Activated CD8-positive, alpha-beta T cell treated with anti-CD3 and anti-CD28 coated beads for 36 hours (primary cell): ENCODE data around the gene ATP2B1. TPM values are rescaled to one million over a fixed set of nuclear protein-coding genes. Genes with fewer than 3 reads are reported as not detected.

Source experiments
- ATAC-seq: fragments of 200-7000 bp; cut with Tn5 transposase; one replicate; pipeline ENCODE4 v1.10.0; 2021; ENCODE audit warnings: mild to moderate bottlenecking, moderate library complexity
- CTCF ChIA-PET: fragments of 350-600 bp; sonication (Branson Sonifier 250); formaldehyde crosslinking; loops from one replicate; lab custom pipeline; 2021; ENCODE audit warnings: antibody characterized with exemption; lab: Charles Lee
- POLR2A ChIA-PET: fragments of 350-600 bp; sonication (Branson Sonifier 250); formaldehyde crosslinking; loops from one replicate; lab custom pipeline; 2021; ENCODE audit warnings: antibody characterized with exemption; lab: Charles Lee
- DNase-seq: peaks from one replicate; pipeline ENCODE4 v3.0.0-alpha.2; 2020
- H3K27ac Mint-ChIP-seq: one replicate; pipeline ENCODE4 v1.8.0; 2021; ENCODE audit warnings: mild to moderate bottlenecking, mixed read lengths
- H3K27me3 Mint-ChIP-seq: one replicate; pipeline ENCODE4 v1.8.0; 2021; ENCODE audit warnings: mixed read lengths
- H3K36me3 Mint-ChIP-seq: one replicate; pipeline ENCODE4 v1.8.0; 2021; ENCODE audit warnings: low read depth, mixed read lengths
- H3K4me1 Mint-ChIP-seq: one replicate; pipeline ENCODE4 v1.8.0; 2021; ENCODE audit warnings: low read depth, mixed read lengths
- H3K4me3 Mint-ChIP-seq: one replicate; pipeline ENCODE4 v1.8.0; 2021; ENCODE audit warnings: mild to moderate bottlenecking, moderate library complexity, mixed read lengths
- H3K9me3 Mint-ChIP-seq: one replicate; pipeline ENCODE4 v1.8.0; 2021; ENCODE audit warnings: mixed read lengths
- intact Hi-C: fragments of 100-400 bp; cut with micrococcal nuclease; formaldehyde crosslinking; loops from one replicate; pipeline ENCODE4 v1.10.0; 2022
- total RNA-seq, 2 experiments: library from RNA; stranded (reverse); gene quantifications; one replicate each; pipeline ENCODE4 v1.2.3, GENCODE V29; 2021
- TF ChIP-seq, protein P1 (sequence below): fragments of 200-600 bp; IDR thresholded peaks from one replicate; pipeline ENCODE4 v1.8.0; 2022; ENCODE audit warnings: antibody characterized with exemption, mild to moderate bottlenecking

The ATP2B1 gene
- total RNA-seq, 2 experiments from 2014 or later: 20.8 to 26.2 TPM

DNA sequence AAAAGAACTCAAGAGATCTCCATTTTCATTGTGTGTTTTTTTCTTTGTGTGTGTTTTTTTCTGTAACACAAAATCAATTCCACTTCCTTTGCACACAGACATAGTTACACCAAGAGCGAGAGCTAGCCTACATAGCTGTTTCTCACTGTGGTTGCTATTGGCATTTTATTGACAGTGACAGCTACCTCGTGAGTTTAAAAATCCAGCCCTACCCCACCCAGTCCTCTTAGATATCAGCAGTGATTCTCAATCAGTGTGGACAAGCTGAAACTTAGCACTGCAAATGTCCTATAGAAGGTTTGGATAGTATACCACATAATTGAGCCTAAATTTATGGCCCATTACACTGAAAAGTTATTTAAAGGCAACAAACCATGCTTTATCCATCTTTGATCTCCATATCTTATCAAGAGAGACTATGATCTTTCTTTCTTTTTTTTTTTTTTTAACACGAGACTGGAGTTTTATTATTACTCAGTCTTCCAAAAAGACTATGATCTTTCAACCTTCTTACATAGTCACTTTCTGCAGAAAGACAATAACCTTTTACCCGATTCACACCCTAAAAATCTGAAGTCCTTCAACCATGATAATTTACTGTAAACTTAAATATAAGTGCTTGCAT is 46.8 kb downstream of the ATP2B1 start:
- H3K9me3 Mint-ChIP-seq: no peaks in the 10 kb centered on the region
- POLR2A ChIA-PET: interaction anchor here (0.7 to 2.5 kb wide), 2 partner anchors 44 to 47 kb away, joined by 3 to 13 read pairs; partner anchors contain the start of gene ATP2B1
- H3K4me3 Mint-ChIP-seq: no peak overlapping the region
- H3K36me3 Mint-ChIP-seq: peaks cover 3% of the 10 kb centered on the region
- H3K27ac Mint-ChIP-seq: peak overlapping the region; percentile 10
- H3K27me3 Mint-ChIP-seq: no peaks in the 10 kb centered on the region
- TF ChIP-seq, protein P1, sequence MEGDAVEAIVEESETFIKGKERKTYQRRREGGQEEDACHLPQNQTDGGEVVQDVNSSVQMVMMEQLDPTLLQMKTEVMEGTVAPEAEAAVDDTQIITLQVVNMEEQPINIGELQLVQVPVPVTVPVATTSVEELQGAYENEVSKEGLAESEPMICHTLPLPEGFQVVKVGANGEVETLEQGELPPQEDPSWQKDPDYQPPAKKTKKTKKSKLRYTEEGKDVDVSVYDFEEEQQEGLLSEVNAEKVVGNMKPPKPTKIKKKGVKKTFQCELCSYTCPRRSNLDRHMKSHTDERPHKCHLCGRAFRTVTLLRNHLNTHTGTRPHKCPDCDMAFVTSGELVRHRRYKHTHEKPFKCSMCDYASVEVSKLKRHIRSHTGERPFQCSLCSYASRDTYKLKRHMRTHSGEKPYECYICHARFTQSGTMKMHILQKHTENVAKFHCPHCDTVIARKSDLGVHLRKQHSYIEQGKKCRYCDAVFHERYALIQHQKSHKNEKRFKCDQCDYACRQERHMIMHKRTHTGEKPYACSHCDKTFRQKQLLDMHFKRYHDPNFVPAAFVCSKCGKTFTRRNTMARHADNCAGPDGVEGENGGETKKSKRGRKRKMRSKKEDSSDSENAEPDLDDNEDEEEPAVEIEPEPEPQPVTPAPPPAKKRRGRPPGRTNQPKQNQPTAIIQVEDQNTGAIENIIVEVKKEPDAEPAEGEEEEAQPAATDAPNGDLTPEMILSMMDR: no peak
- CTCF ChIA-PET: interaction anchor here (0.7 to 1.0 kb wide), 2 partner anchors 115 to 118 kb away, joined by 3 read pairs; no protein-coding TSS in a partner anchor
- DNase-seq: no peak
- intact Hi-C loops: loop anchor here (5.0 kb wide), 1 partner anchor 45 kb away; the partner anchor contains the start of gene ATP2B1
- H3K4me1 Mint-ChIP-seq: peaks cover 67% of the 10 kb centered on the region
- ATAC-seq: peak; percentile 34

GRCh38 chr12:89657739-89658138 is 50.9 kb downstream of the ATP2B1 start:
- CTCF ChIA-PET: no interaction called here

DNA sequence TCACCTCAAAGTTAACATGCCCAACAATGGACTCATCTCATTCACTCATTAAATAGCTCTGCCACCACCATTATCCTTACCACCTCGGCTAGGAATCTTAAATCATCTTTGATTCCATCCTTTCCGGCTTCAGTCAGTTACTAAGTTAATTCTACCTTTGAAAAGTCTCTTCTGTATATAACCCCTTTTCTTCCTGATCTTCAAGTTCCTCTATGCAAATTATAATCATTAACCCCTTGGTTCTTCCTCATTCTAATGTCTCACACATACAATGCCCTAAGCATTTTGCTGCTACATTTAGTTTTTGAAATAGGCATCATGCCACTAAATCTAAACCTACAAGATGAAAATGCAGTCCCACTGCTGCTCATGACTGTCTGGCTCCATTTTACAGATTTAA is 51.6 kb downstream of the ATP2B1 start:
- TF ChIP-seq, protein P1: no peak
- ChIA-PET POLR2A (no interaction called here), CTCF (no interaction called here)
- H3K36me3 Mint-ChIP-seq: peaks cover 22% of the 10 kb centered on the region
- H3K27me3 Mint-ChIP-seq: no peaks in the 10 kb centered on the region
- DNase-seq (no peak), ATAC-seq (no peak)
- peaks cover 43% of the 10 kb centered on the region for H3K4me1 Mint-ChIP-seq
- intact Hi-C loops: no loop called here
- H3K4me3 Mint-ChIP-seq: no peak overlapping the region
- no peak overlapping the region for H3K27ac Mint-ChIP-seq
- no peaks in the 10 kb centered on the region for H3K9me3 Mint-ChIP-seq

More at GRCh38 chr12:89657739-89658138, 50.9 kb downstream of the ATP2B1 start:
- DNase-seq: no peak
- no peak overlapping the region for H3K4me3 Mint-ChIP-seq
- H3K27ac Mint-ChIP-seq: no peak overlapping the region
- no peaks in the 10 kb centered on the region for H3K27me3 Mint-ChIP-seq
- peaks cover 49% of the 10 kb centered on the region for H3K4me1 Mint-ChIP-seq
- POLR2A ChIA-PET: no interaction called here
- ATAC-seq: no peak
- intact Hi-C loops: no loop called here
- TF ChIP-seq, protein P1: no peak
- peaks cover 17% of the 10 kb centered on the region for H3K36me3 Mint-ChIP-seq
- H3K9me3 Mint-ChIP-seq: no peaks in the 10 kb centered on the region

DNA sequence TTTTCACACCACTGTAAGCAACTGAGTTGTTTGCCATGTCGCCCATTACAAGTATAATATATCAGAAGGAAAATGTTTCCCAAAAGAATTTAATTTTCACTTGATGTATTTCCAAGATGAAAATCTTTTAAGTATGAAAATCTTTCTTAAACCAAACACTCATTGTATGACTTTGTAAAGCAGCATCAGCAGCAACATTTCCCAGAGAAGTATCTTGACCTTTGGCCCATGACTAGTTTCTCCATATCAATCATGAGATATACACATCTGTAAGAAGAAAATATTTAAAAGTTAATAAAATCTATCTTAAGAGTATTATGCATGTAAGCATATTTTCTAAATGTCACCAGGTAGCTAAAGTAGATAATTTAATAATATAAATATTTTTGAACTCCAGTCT is 52.8 kb downstream of the ATP2B1 start:
- no peak overlapping the region for H3K4me3 Mint-ChIP-seq
- H3K27ac Mint-ChIP-seq: no peak overlapping the region
- intact Hi-C loops: no loop called here
- DNase-seq (no peak), ATAC-seq (no peak)
- CTCF ChIA-PET: interaction anchor here (1.0 kb wide), 1 partner anchor 112 kb away, joined by 3 read pairs; no protein-coding TSS in a partner anchor
- no peaks in the 10 kb centered on the region for H3K9me3 Mint-ChIP-seq
- H3K27me3 Mint-ChIP-seq: no peaks in the 10 kb centered on the region
- TF ChIP-seq, protein P1: no peak
- H3K4me1 Mint-ChIP-seq: peaks cover 41% of the 10 kb centered on the region
- POLR2A ChIA-PET: interaction anchor here (1.5 kb wide), 1 partner anchor 54 kb away, joined by 4 read pairs; no protein-coding TSS in a partner anchor
- H3K36me3 Mint-ChIP-seq: peaks cover 31% of the 10 kb centered on the region

DNA sequence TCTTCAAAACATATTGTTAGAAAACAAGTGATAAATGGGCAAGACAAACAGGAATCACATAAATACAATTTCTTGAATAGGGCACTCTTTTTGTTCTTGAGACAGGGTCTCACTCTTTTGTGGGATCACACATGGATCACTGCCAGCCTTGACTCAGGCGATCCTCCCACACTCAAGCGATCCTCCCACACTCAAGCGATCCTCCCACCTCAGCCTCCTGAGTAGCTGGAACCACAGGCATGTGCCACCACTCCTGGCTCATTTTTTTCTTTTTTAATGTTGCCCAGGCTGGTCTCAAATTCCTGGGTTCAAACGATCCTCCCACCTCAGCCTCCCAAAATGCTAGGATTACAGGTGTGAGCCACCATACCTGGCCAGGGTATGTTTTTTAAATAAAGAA is 57.4 kb downstream of the ATP2B1 start:
- intact Hi-C loops: no loop called here
- Mint-ChIP-seq H3K27ac (no peak overlapping the region), H3K4me3 (no peak overlapping the region), H3K9me3 (peaks cover 4% of the 10 kb centered on the region), H3K4me1 (peaks cover 27% of the 10 kb centered on the region), H3K27me3 (no peaks in the 10 kb centered on the region), H3K36me3 (peaks cover 51% of the 10 kb centered on the region)
- ATAC-seq (no peak), DNase-seq (no peak)
- CTCF ChIA-PET: no interaction called here
- POLR2A ChIA-PET: no interaction called here
- TF ChIP-seq, protein P1: no peak
